BLaER1 treated with 17β-estradiol and CSF1 and Interleukin-3, amounts not matched to agents 10 nM and 100 nM (cell line): ENCODE results near the gene MBNL2.

Experiments used
- H3K27ac ChIP-seq, 11 experiments: shearing (Covaris generic); formaldehyde crosslinking; 2 replicates each; pipeline ENCODE4 v1.8.1; 2022
- H3K27me3 ChIP-seq, 11 experiments: shearing (Covaris generic); formaldehyde crosslinking; 2 replicates each; pipeline ENCODE4 v1.8.1; 2022
- H3K36me3 ChIP-seq, 11 experiments: shearing (Covaris generic); formaldehyde crosslinking; 2 replicates each; pipeline ENCODE4 v1.8.1; 2022
- H3K4me1 ChIP-seq, 10 experiments: shearing (Covaris generic); formaldehyde crosslinking; 2 replicates each; pipeline ENCODE4 v1.8.1; 2022
- H3K4me2 ChIP-seq, 11 experiments: shearing (Covaris generic); formaldehyde crosslinking; 2 replicates each; pipeline ENCODE4 v1.8.1; 2022
- H3K4me3 ChIP-seq, 10 experiments: shearing (Covaris generic); formaldehyde crosslinking; 2 replicates each; pipeline ENCODE4 v1.8.1; 2022
- H3K9ac ChIP-seq, 11 experiments: shearing (Covaris generic); formaldehyde crosslinking; 2 replicates each; pipeline ENCODE4 v1.8.1; 2022
- H3K9me3 ChIP-seq, 11 experiments: shearing (Covaris generic); formaldehyde crosslinking; replicated peaks in 1 of 11; 2 replicates each; pipeline ENCODE4 v1.8.1; 2022
- H4K20me1 ChIP-seq, 11 experiments: shearing (Covaris generic); formaldehyde crosslinking; 2 replicates each; pipeline ENCODE4 v1.8.1; 2022
- Cebpa-rat ChIP-seq, 11 experiments: shearing (Covaris generic); IDR thresholded peaks; 2 replicates each; pipeline ENCODE4 v1.8.1; 2022

MBNL2 gene

GRCh38 chr13:97246596-97247158 is 24.5 kb downstream of the MBNL2 start:
- H3K4me2 ChIP-seq, result no peak overlapping the region
- H3K4me1 ChIP-seq, result peaks cover 0 to 5% (median 3%) of the 10 kb centered on the region in 10 experiments; a peak in 11 of 20 replicates

GRCh38 chr13:97248243-97248642 is 26.1 kb downstream of the MBNL2 start:
- Histone ChIP-seq H3K27ac (no peak overlapping the region), H3K27me3 (no peaks in the 10 kb centered on the region), H3K4me1 (no peaks in the 10 kb centered on the region), H3K9ac (no peak overlapping the region), H3K4me2 (no peak overlapping the region), H4K20me1 (peaks cover 0 to 89% (median 4%) of the 10 kb centered on the region in 11 experiments; a peak in 12 of 22 replicates), H3K9me3 (peaks cover 0 to 12% (median 0%) of the 10 kb centered on the region in 11 experiments; a peak in 5 of 22 replicates), H3K4me3 (no peak overlapping the region), H3K36me3 (peaks cover 0 to 7% (median 0%) of the 10 kb centered on the region in 11 experiments; a peak in 3 of 22 replicates)
- TF ChIP-seq Cebpa-rat (IDR thresholded peaks at IDR 0.05), result no peak

More at GRCh38 chr13:97246596-97247158, 24.5 kb downstream of the MBNL2 start:
- H3K27ac ChIP-seq, result no peak overlapping the region
- peaks cover 0 to 7% (median 0%) of the 10 kb centered on the region in 11 experiments; a peak in 5 of 22 replicates for H3K36me3 ChIP-seq
- peaks cover 0 to 12% (median 0%) of the 10 kb centered on the region in 11 experiments; a peak in 5 of 22 replicates for H3K9me3 ChIP-seq
- peaks cover 0 to 97% (median 18%) of the 10 kb centered on the region in 11 experiments; a peak in 13 of 22 replicates for H4K20me1 ChIP-seq
- no peaks in the 10 kb centered on the region for H3K27me3 ChIP-seq
- no peak overlapping the region for H3K9ac ChIP-seq
- no peak overlapping the region for H3K4me3 ChIP-seq
- no peak for TF ChIP-seq Cebpa-rat (IDR thresholded peaks at IDR 0.05)

GRCh38 chr13:97249093-97249795 is 27.1 kb downstream of the MBNL2 start:
- H3K27ac ChIP-seq, result no peak overlapping the region
- peaks cover 0 to 12% (median 0%) of the 10 kb centered on the region in 11 experiments; a peak in 6 of 22 replicates for H3K9me3 ChIP-seq
- no peaks in the 10 kb centered on the region for H3K27me3 ChIP-seq
- no peak for TF ChIP-seq Cebpa-rat (IDR thresholded peaks at IDR 0.05)
- peaks cover 0 to 7% (median 0%) of the 10 kb centered on the region in 11 experiments; a peak in 3 of 22 replicates for H3K36me3 ChIP-seq
- H4K20me1 ChIP-seq, result peaks cover 0 to 87% (median 0%) of the 10 kb centered on the region in 11 experiments; a peak in 9 of 22 replicates
- no peak overlapping the region for H3K4me3 ChIP-seq
- H3K4me1 ChIP-seq, result no peaks in the 10 kb centered on the region
- H3K4me2 ChIP-seq, result no peak overlapping the region
- H3K9ac ChIP-seq, result no peak overlapping the region

GRCh38 chr13:97249796-97250495 is 27.8 kb downstream of the MBNL2 start:
- no peak overlapping the region for H3K4me3 ChIP-seq
- H3K9me3 ChIP-seq, result peaks cover 0 to 16% (median 0%) of the 10 kb centered on the region in 11 experiments; a peak in 7 of 22 replicates
- peaks cover 0 to 13% (median 0%) of the 10 kb centered on the region in 11 experiments; a peak in 5 of 22 replicates for H3K36me3 ChIP-seq
- no peak for TF ChIP-seq Cebpa-rat (IDR thresholded peaks at IDR 0.05)
- H3K9ac ChIP-seq, result no peak overlapping the region
- H3K27me3 ChIP-seq, result no peaks in the 10 kb centered on the region
- H3K27ac ChIP-seq, result no peak overlapping the region
- peaks cover 0 to 87% (median 0%) of the 10 kb centered on the region in 11 experiments; a peak in 7 of 22 replicates for H4K20me1 ChIP-seq
- no peaks in the 10 kb centered on the region for H3K4me1 ChIP-seq
- no peak overlapping the region for H3K4me2 ChIP-seq

- Histone ChIP-seq H3K9me3 (peaks cover 0 to 22% (median 4%) of the 10 kb centered on the region in 11 experiments; a peak in 10 of 22 replicates), H3K27ac (no peak overlapping the region), H3K4me3 (no peak overlapping the region), H3K27me3 (no peaks in the 10 kb centered on the region), H4K20me1 (peaks cover 0 to 87% (median 0%) of the 10 kb centered on the region in 11 experiments; a peak in 6 of 22 replicates), H3K9ac (no peak overlapping the region), H3K36me3 (peaks cover 0 to 17% (median 0%) of the 10 kb centered on the region in 11 experiments; a peak in 5 of 22 replicates), H3K4me1 (no peaks in the 10 kb centered on the region), H3K4me2 (no peak overlapping the region)
- TF ChIP-seq Cebpa-rat (IDR thresholded peaks at IDR 0.05), result no peak
These were observed 28.4 kb downstream of the MBNL2 start for GRCh38 chr13:97250560-97250959.

GRCh38 chr13:97252735-97253134 is 30.6 kb downstream of the MBNL2 start:
- H3K4me2 ChIP-seq, result no peak overlapping the region
- no peak overlapping the region for H3K4me3 ChIP-seq
- H3K27me3 ChIP-seq, result no peaks in the 10 kb centered on the region
- H4K20me1 ChIP-seq, result peaks cover 0 to 89% (median 0%) of the 10 kb centered on the region in 11 experiments; a peak in 4 of 22 replicates
- no peak for TF ChIP-seq Cebpa-rat (IDR thresholded peaks at IDR 0.05)
- H3K4me1 ChIP-seq, result peaks cover 0 to 9% (median 5%) of the 10 kb centered on the region in 10 experiments; a peak in 15 of 20 replicates
- no peak overlapping the region for H3K27ac ChIP-seq
- H3K36me3 ChIP-seq, result peaks cover 0 to 26% (median 6%) of the 10 kb centered on the region in 11 experiments; a peak in 8 of 22 replicates
- H3K9me3 ChIP-seq, result peaks cover 0 to 37% (median 22%) of the 10 kb centered on the region in 11 experiments; a peak in 15 of 22 replicates
- H3K9ac ChIP-seq, result no peak overlapping the region

GRCh38 chr13:97253581-97254293 is 31.6 kb downstream of the MBNL2 start:
- no peak overlapping the region for H3K4me3 ChIP-seq
- H3K27me3 ChIP-seq, result no peaks in the 10 kb centered on the region
- no peak overlapping the region for H3K4me2 ChIP-seq
- TF ChIP-seq Cebpa-rat (IDR thresholded peaks at IDR 0.05), result no peak
- peaks cover 0 to 27% (median 11%) of the 10 kb centered on the region in 11 experiments; a peak in 8 of 22 replicates for H3K36me3 ChIP-seq
- no peak overlapping the region for H3K9ac ChIP-seq
- H3K27ac ChIP-seq, result no peak overlapping the region
- H3K4me1 ChIP-seq, result peaks cover 0 to 19% (median 14%) of the 10 kb centered on the region in 10 experiments; a peak in 15 of 20 replicates
- peaks cover 0 to 89% (median 3%) of the 10 kb centered on the region in 11 experiments; a peak in 7 of 22 replicates for H4K20me1 ChIP-seq
- H3K9me3 ChIP-seq, result peaks cover 0 to 37% (median 24%) of the 10 kb centered on the region in 11 experiments; a peak in 15 of 22 replicates

- H3K4me1 ChIP-seq, result peaks cover 0 to 29% (median 19%) of the 10 kb centered on the region in 10 experiments; a peak in 15 of 20 replicates
- peaks cover 0 to 89% (median 1%) of the 10 kb centered on the region in 11 experiments; a peak in 9 of 22 replicates for H4K20me1 ChIP-seq
- H3K9ac ChIP-seq, result no peak overlapping the region
- no peak overlapping the region for H3K4me3 ChIP-seq
- no peak overlapping the region for H3K4me2 ChIP-seq
- H3K27me3 ChIP-seq, result no peaks in the 10 kb centered on the region
- peaks cover 0 to 37% (median 14%) of the 10 kb centered on the region in 11 experiments; a peak in 10 of 22 replicates for H3K36me3 ChIP-seq
- TF ChIP-seq Cebpa-rat (IDR thresholded peaks at IDR 0.05), result no peak
- H3K27ac ChIP-seq, result no peak overlapping the region
- H3K9me3 ChIP-seq, result peaks cover 0 to 37% (median 24%) of the 10 kb centered on the region in 11 experiments; a peak in 15 of 22 replicates
These were observed 32.7 kb downstream of the MBNL2 start for GRCh38 chr13:97254816-97255215.
